ENCODE measurements around the gene FEZ2.

FEZ2 gene

GRCh38 chr2:36578343-36579296, 19.3 kb downstream of the FEZ2 start:
- Mint-ChIP-seq H3K36me3 (ENCODE audit: low read depth) (peaks cover 60% of the 10 kb centered on the region), H3K9me3 (no peaks in the 10 kb centered on the region), H3K27ac (peak overlapping the region; percentile 32), H3K27me3 (ENCODE audit: low read depth) (no peaks in the 10 kb centered on the region), H3K4me3 (peak overlapping the region; percentile 4), H3K4me1 (ENCODE audit: low read depth) (peaks cover 7% of the 10 kb centered on the region)
- no peak for DNase-seq (ENCODE audit: low spot score)

- Mint-ChIP-seq H3K4me1 (ENCODE audit: low read depth) (peaks cover 7% of the 10 kb centered on the region), H3K36me3 (ENCODE audit: low read depth) (peaks cover 62% of the 10 kb centered on the region), H3K4me3 (no peak overlapping the region), H3K27me3 (ENCODE audit: low read depth) (no peaks in the 10 kb centered on the region), H3K9me3 (no peaks in the 10 kb centered on the region), H3K27ac (no peak overlapping the region)
- DNase-seq (ENCODE audit: low spot score): no peak
Observed at GRCh38 chr2:36577884-36578283, 20.1 kb downstream of the FEZ2 start.

GRCh38 chr2:36574560-36574959, 23.4 kb downstream of the FEZ2 start:
- Mint-ChIP-seq H3K9me3 (no peaks in the 10 kb centered on the region), H3K4me3 (no peak overlapping the region), H3K27me3 (ENCODE audit: low read depth) (no peaks in the 10 kb centered on the region), H3K4me1 (ENCODE audit: low read depth) (peaks cover 7% of the 10 kb centered on the region), H3K27ac (no peak overlapping the region), H3K36me3 (ENCODE audit: low read depth) (peaks cover 40% of the 10 kb centered on the region)
- DNase-seq (ENCODE audit: low spot score): no peak

DNA sequence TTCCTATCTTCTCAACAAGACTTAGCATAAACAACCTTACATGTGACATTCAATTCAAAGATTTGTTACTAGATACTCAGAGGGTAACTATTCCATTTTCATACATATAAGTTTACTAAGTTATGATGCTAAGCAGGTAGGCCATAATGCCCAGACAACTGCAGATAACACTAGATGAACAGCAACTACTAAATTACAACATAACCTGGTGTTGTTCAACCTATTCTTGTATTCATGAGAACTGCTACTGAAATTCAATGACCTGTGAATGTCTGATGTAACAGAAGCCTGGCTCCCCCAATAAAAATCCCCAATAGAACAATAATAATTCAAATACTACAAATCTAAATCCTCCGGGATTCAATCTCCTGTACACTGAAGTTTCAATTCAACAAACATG, 24.8 kb downstream of the FEZ2 start:
- H3K4me1 Mint-ChIP-seq (ENCODE audit: low read depth): peaks cover 1% of the 10 kb centered on the region
- no peaks in the 10 kb centered on the region for H3K27me3 Mint-ChIP-seq (ENCODE audit: low read depth)
- no peaks in the 10 kb centered on the region for H3K9me3 Mint-ChIP-seq
- H3K36me3 Mint-ChIP-seq (ENCODE audit: low read depth): peaks cover 28% of the 10 kb centered on the region
- H3K4me3 Mint-ChIP-seq: no peak overlapping the region
- DNase-seq (ENCODE audit: low spot score): no peak
- H3K27ac Mint-ChIP-seq: no peak overlapping the region

- Mint-ChIP-seq H3K4me3 (no peak overlapping the region), H3K27ac (no peak overlapping the region), H3K4me1 (ENCODE audit: low read depth) (peaks cover 1% of the 10 kb centered on the region), H3K36me3 (ENCODE audit: low read depth) (peaks cover 23% of the 10 kb centered on the region), H3K9me3 (no peaks in the 10 kb centered on the region), H3K27me3 (ENCODE audit: low read depth) (no peaks in the 10 kb centered on the region)
- DNase-seq (ENCODE audit: low spot score): no peak
Observed at GRCh38 chr2:36572719-36573059, 25.3 kb downstream of the FEZ2 start.

- no peak for DNase-seq (ENCODE audit: low spot score)
- no peaks in the 10 kb centered on the region for H3K9me3 Mint-ChIP-seq
- H3K36me3 Mint-ChIP-seq (ENCODE audit: low read depth): peaks cover 23% of the 10 kb centered on the region
- H3K27ac Mint-ChIP-seq: no peak overlapping the region
- no peaks in the 10 kb centered on the region for H3K27me3 Mint-ChIP-seq (ENCODE audit: low read depth)
- H3K4me3 Mint-ChIP-seq: no peak overlapping the region
- H3K4me1 Mint-ChIP-seq (ENCODE audit: low read depth): peaks cover 1% of the 10 kb centered on the region
Observed at GRCh38 chr2:36572054-36572718, 25.8 kb downstream of the FEZ2 start.

DNA sequence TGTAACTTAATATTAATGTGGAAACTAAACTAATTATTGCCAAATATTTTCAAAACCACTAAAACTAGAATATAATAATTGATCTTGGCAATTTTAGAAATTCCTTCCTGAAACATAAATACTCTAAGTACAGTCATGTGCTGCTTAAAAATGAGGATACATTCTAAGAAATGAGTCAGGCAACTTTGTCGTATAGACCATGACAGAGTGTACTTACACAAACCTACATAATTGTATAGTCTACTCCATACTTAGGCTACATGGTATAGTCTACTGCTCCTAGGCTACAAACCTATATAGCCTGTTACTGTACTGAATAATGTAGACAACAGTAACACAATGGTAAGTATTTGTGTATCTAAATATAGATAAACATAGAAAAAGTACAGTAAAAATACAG, 27.6 kb downstream of the FEZ2 start:
- Mint-ChIP-seq H3K9me3 (no peaks in the 10 kb centered on the region), H3K4me3 (no peak overlapping the region), H3K36me3 (ENCODE audit: low read depth) (peaks cover 21% of the 10 kb centered on the region), H3K27me3 (ENCODE audit: low read depth) (no peaks in the 10 kb centered on the region), H3K4me1 (ENCODE audit: low read depth) (peaks cover 1% of the 10 kb centered on the region), H3K27ac (no peak overlapping the region)
- DNase-seq (ENCODE audit: low spot score): no peak

- H3K27me3 Mint-ChIP-seq (ENCODE audit: low read depth): no peaks in the 10 kb centered on the region
- no peak overlapping the region for H3K4me3 Mint-ChIP-seq
- no peaks in the 10 kb centered on the region for H3K4me1 Mint-ChIP-seq (ENCODE audit: low read depth)
- no peaks in the 10 kb centered on the region for H3K9me3 Mint-ChIP-seq
- peaks cover 19% of the 10 kb centered on the region for H3K36me3 Mint-ChIP-seq (ENCODE audit: low read depth)
- H3K27ac Mint-ChIP-seq: no peak overlapping the region
- no peak for DNase-seq (ENCODE audit: low spot score)
Observed at GRCh38 chr2:36569267-36569856, 28.6 kb downstream of the FEZ2 start.

GRCh38 chr2:36568516-36569246, 29.3 kb downstream of the FEZ2 start:
- no peak for DNase-seq (ENCODE audit: low spot score)
- Mint-ChIP-seq H3K9me3 (no peaks in the 10 kb centered on the region), H3K27ac (no peak overlapping the region), H3K4me3 (no peak overlapping the region), H3K36me3 (ENCODE audit: low read depth) (peaks cover 20% of the 10 kb centered on the region), H3K4me1 (ENCODE audit: low read depth) (peaks cover 2% of the 10 kb centered on the region), H3K27me3 (ENCODE audit: low read depth) (no peaks in the 10 kb centered on the region)

- Mint-ChIP-seq H3K27me3 (ENCODE audit: low read depth) (no peaks in the 10 kb centered on the region), H3K9me3 (no peaks in the 10 kb centered on the region), H3K4me1 (ENCODE audit: low read depth) (peaks cover 4% of the 10 kb centered on the region), H3K36me3 (ENCODE audit: low read depth) (peaks cover 15% of the 10 kb centered on the region), H3K27ac (no peak overlapping the region), H3K4me3 (no peak overlapping the region)
- DNase-seq (ENCODE audit: low spot score): no peak
Observed at GRCh38 chr2:36567711-36568408, 30.1 kb downstream of the FEZ2 start.

- H3K27me3 Mint-ChIP-seq (ENCODE audit: low read depth): no peaks in the 10 kb centered on the region
- DNase-seq (ENCODE audit: low spot score): no peak
- H3K9me3 Mint-ChIP-seq: no peaks in the 10 kb centered on the region
- H3K4me1 Mint-ChIP-seq (ENCODE audit: low read depth): peaks cover 4% of the 10 kb centered on the region
- no peak overlapping the region for H3K4me3 Mint-ChIP-seq
- H3K36me3 Mint-ChIP-seq (ENCODE audit: low read depth): peaks cover 14% of the 10 kb centered on the region
- H3K27ac Mint-ChIP-seq: no peak overlapping the region
Observed at GRCh38 chr2:36566887-36567286, 31.1 kb downstream of the FEZ2 start.

GRCh38 chr2:36565712-36566111, 32.3 kb downstream of the FEZ2 start:
- no peaks in the 10 kb centered on the region for H3K27me3 Mint-ChIP-seq (ENCODE audit: low read depth)
- DNase-seq (ENCODE audit: low spot score): no peak
- H3K27ac Mint-ChIP-seq: no peak overlapping the region
- peaks cover 16% of the 10 kb centered on the region for H3K36me3 Mint-ChIP-seq (ENCODE audit: low read depth)
- peaks cover 4% of the 10 kb centered on the region for H3K4me1 Mint-ChIP-seq (ENCODE audit: low read depth)
- H3K9me3 Mint-ChIP-seq: no peaks in the 10 kb centered on the region
- no peak overlapping the region for H3K4me3 Mint-ChIP-seq

DNA sequence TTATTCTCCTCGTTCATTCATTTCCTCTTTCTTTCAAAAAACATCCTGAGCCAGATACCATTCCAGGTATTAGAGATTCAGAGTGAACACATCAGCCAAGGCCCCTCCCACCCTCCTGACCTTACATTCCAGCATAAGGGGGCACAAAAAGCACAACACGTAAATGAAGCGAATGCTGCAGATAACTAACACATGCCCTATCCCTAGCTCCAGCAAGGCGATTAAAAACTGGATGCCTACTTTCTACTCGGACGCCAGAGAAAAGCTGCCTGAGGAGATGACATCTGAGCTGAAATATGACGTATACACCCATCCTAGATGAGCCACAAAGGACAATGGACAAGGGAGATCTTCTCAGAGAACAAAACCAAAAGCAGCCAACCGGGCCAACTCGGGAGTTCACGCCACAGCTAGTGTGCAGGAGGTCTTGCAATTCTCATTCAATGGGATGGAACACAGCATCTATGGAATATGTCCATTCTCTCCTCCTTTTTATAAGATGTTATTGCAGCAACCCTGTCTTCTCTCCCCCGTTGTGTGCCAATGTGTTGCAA, 33.5 kb downstream of the FEZ2 start:
- peaks cover 4% of the 10 kb centered on the region for H3K4me1 Mint-ChIP-seq (ENCODE audit: low read depth)
- no peak overlapping the region for H3K4me3 Mint-ChIP-seq
- H3K9me3 Mint-ChIP-seq: no peaks in the 10 kb centered on the region
- no peak overlapping the region for H3K27ac Mint-ChIP-seq
- DNase-seq (ENCODE audit: low spot score): no peak
- H3K36me3 Mint-ChIP-seq (ENCODE audit: low read depth): peaks cover 16% of the 10 kb centered on the region
- no peaks in the 10 kb centered on the region for H3K27me3 Mint-ChIP-seq (ENCODE audit: low read depth)

Data from T-helper 2 cell treated with Interferon-gamma antibody and Interleukin-4, amounts not matched to agents 5 μg/mL and 100 μg/mL, for 36 hours (primary cell).